Liver (tissue), 9 donors: ENCODE results near the gene ZNF652. TPM values are rescaled to one million over a fixed set of nuclear protein-coding genes. Genes with fewer than 3 reads are reported as not detected.

Source experiments
- DNase-seq: peaks from one replicate; pipeline ENCODE4 v3.0.0-alpha.2; 2017; ENCODE audit warnings: low spot score
- H3K27ac ChIP-seq, 2 donors: one replicate each; pipeline ENCODE4 v1.7.0; 2013; ENCODE audit warnings: inconsistent platforms in 2 of 2, low read length in 2 of 2, control low read depth in 1 of 2, low read depth in 1 of 2, mild to moderate bottlenecking in 1 of 2
- H3K27me3 ChIP-seq, 4 donors: one replicate each; pipeline versions ENCODE4 v1.6.1 to v1.7.0; 2013; ENCODE audit warnings: low read length in 3 of 4, inconsistent platforms in 1 of 4, mild to moderate bottlenecking in 1 of 4, moderate library complexity in 1 of 4; ENCODE audit not compliant: control insufficient read depth in 4 of 4, insufficient read depth in 4 of 4
- H3K36me3 ChIP-seq, 4 donors: one replicate each; pipeline versions ENCODE4 v1.6.1 to v1.7.0; 2013; ENCODE audit warnings: low read length in 3 of 4, mild to moderate bottlenecking in 3 of 4, low read depth in 1 of 4, moderate library complexity in 1 of 4; ENCODE audit not compliant: control insufficient read depth in 4 of 4, insufficient read depth in 3 of 4
- H3K4me1 ChIP-seq, 4 donors: one replicate each; pipeline versions ENCODE4 v1.6.1 to v1.7.0; 2013; ENCODE audit warnings: low read length in 3 of 4, mild to moderate bottlenecking in 3 of 4, moderate library complexity in 1 of 4; ENCODE audit not compliant: control insufficient read depth in 4 of 4, insufficient read depth in 4 of 4
- H3K4me3 ChIP-seq, 3 donors: one replicate each; pipeline versions ENCODE4 v1.6.1 to v1.7.0; 2013; ENCODE audit warnings: low read length in 3 of 3, control low read depth in 1 of 3, low read depth in 1 of 3, mild to moderate bottlenecking in 1 of 3
- H3K9ac ChIP-seq, 2 donors: one replicate each; pipeline ENCODE4 v1.7.0; 2013; ENCODE audit warnings: low read length in 2 of 2, mild to moderate bottlenecking in 2 of 2, moderate library complexity in 2 of 2, control low read depth in 1 of 2, low read depth in 1 of 2
- H3K9me3 ChIP-seq, 4 donors: one replicate each; pipeline versions ENCODE4 v1.6.1 to v1.7.0; 2013; ENCODE audit warnings: low read length in 3 of 4; ENCODE audit not compliant: control insufficient read depth in 4 of 4
- ATF3 ChIP-seq: IDR thresholded peaks from 2 replicates; pipeline ENCODE4 v1.6.1; 2016; ENCODE audit warnings: antibody characterized with exemption
- EGR1 ChIP-seq, 2 donors: IDR thresholded peaks; 2 replicates each; pipeline ENCODE4 v1.6.1; 2016 to 2018; ENCODE audit warnings: antibody characterized with exemption in 2 of 2, low read depth in 2 of 2
- FOXA1 ChIP-seq: IDR thresholded peaks from 2 replicates; pipeline ENCODE4 v1.6.1; 2016; ENCODE audit warnings: antibody characterized with exemption
- FOXA2 ChIP-seq: IDR thresholded peaks from 2 replicates; pipeline ENCODE4 v1.6.1; 2016; ENCODE audit warnings: antibody characterized with exemption
- GABPA ChIP-seq, 2 donors: IDR thresholded peaks in 1 of 2; conservative IDR thresholded peaks in 1 of 2; 2 replicates each; pipeline ENCODE4 v1.6.1; 2016; ENCODE audit warnings: antibody characterized with exemption in 2 of 2, mild to moderate bottlenecking in 1 of 2, moderate library complexity in 1 of 2
- HNF4A ChIP-seq, 2 donors: conservative IDR thresholded peaks; 2 replicates each; pipeline ENCODE4 v1.6.1; 2016; ENCODE audit warnings: antibody characterized with exemption in 2 of 2, mild to moderate bottlenecking in 2 of 2
- HNF4G ChIP-seq: IDR thresholded peaks from 2 replicates; pipeline ENCODE4 v1.6.1; 2016; ENCODE audit warnings: antibody characterized with exemption
- JUND ChIP-seq, 2 donors: IDR thresholded peaks; 2 replicates each; pipeline ENCODE4 v1.6.1; 2016; ENCODE audit warnings: antibody characterized with exemption in 2 of 2
- NR2F2 ChIP-seq: IDR thresholded peaks from 2 replicates; pipeline ENCODE4 v1.6.1; 2016; ENCODE audit warnings: antibody characterized with exemption
- RAD21 ChIP-seq, 2 donors: IDR thresholded peaks; 2 replicates each; pipeline ENCODE4 v1.6.1; 2016; ENCODE audit warnings: antibody characterized with exemption in 2 of 2, mild to moderate bottlenecking in 2 of 2
- REST ChIP-seq: IDR thresholded peaks from 2 replicates; pipeline ENCODE4 v1.6.1; 2016; ENCODE audit warnings: antibody characterized with exemption, mild to moderate bottlenecking
- RXRA ChIP-seq, 2 donors: IDR thresholded peaks; 2 replicates each; pipeline ENCODE4 v1.6.1; 2017 to 2018; ENCODE audit warnings: antibody characterized with exemption in 2 of 2, mild to moderate bottlenecking in 1 of 2
- SP1 ChIP-seq: IDR thresholded peaks from 2 replicates; pipeline ENCODE4 v1.6.1; 2018; ENCODE audit warnings: antibody characterized with exemption, mild to moderate bottlenecking
- TAF1 ChIP-seq: conservative IDR thresholded peaks from 2 replicates; pipeline ENCODE4 v1.6.1; 2016; ENCODE audit warnings: antibody characterized with exemption, mild to moderate bottlenecking
- YY1 ChIP-seq: IDR thresholded peaks from 2 replicates; pipeline ENCODE4 v1.6.1; 2016; ENCODE audit warnings: antibody characterized with exemption, mild to moderate bottlenecking
- WGBS: extraction: QIAGEN DNeasy Blood & Tissue Kit; methylation state at CpG from one replicate; pipeline ENCODE4 v1.1.7; 2013; 5-methylcytosine and 5-hydroxymethylcytosine counted together
- polyA plus RNA-seq, 2 donors: library from polyadenylated mRNA; stranded (reverse) in 1 of 2; unstranded in 1 of 2; fragments of 200-250 nt in 1 of 2; fragments of >200 nt in 1 of 2; fragmentation: Nextera tagmentation in 1 of 2; extraction: Ambion mirVana in 1 of 2; gene quantifications; one replicate each; pipeline versions ENCODE4 v1.2.1 to v1.2.3, GENCODE V29; 2013 to 2015
- total RNA-seq, 2 donors: library from RNA; depleted of rRNA; stranded (reverse); fragments of >200 nt; gene quantifications; one replicate each; pipeline ENCODE4 v1.2.3, GENCODE V29; 2014
- TF ChIP-seq, protein P1 (sequence below): IDR thresholded peaks from 2 replicates; pipeline ENCODE4 v1.6.1; 2016; ENCODE audit warnings: antibody characterized with exemption
- TF ChIP-seq, protein P2 (sequence below): fragments of 150-350 bp; IDR thresholded peaks from 2 replicates; pipeline ENCODE4 v1.5.1; 2017; ENCODE audit warnings: improper control_type of control experiment, low read depth, low read length; ENCODE audit not compliant: missing input control
- TF ChIP-seq, protein P3 (sequence below): IDR thresholded peaks from 2 replicates; pipeline ENCODE4 v1.6.1; 2016; ENCODE audit warnings: antibody characterized with exemption
- donor health status: healthy.
- donor health status: healthy.
- donor health status: healthy.
- donor health status: healthy.
- donor health status: healthy.

The ZNF652 gene
- total and polyA plus RNA-seq, 4 donors = 5.3 to 23.1 (median 17.5) TPM

GRCh38 chr17:49369760-49370159 is 7.7 kb upstream of the ZNF652 start:
- no peak for DNase-seq
- 40% methylated on average over 1 of the region's 1 CpG for WGBS
- Histone ChIP-seq H3K9me3 (no peaks in the 10 kb centered on the region), H3K9ac (no peak overlapping the region), H3K27me3 (no peaks in the 10 kb centered on the region), H3K4me3 (no peak overlapping the region), H3K36me3 (no peaks in the 10 kb centered on the region), H3K4me1 (peaks cover 0 to 1% (median 0%) of the 10 kb centered on the region in 4 donors), H3K27ac (no peak overlapping the region)
- TF ChIP-seq TAF1 (no peak), JUND (IDR thresholded peaks at IDR 0.05) (peak in 1 of 2 donors; percentile 54), REST (peak; percentile 66), EGR1 (IDR thresholded peaks at IDR 0.05; ENCODE audit: low read depth in 2 of 2) (peak in 1 of 2 donors; percentile 39), YY1 (peak; percentile 62), FOXA2 (peak; percentile 5), FOXA1 (no peak), RXRA (IDR thresholded peaks at IDR 0.05) (peak in 1 of 2 donors; percentile 71), ATF3 (no peak), GABPA (IDR thresholded peaks at IDR 0.05 in 1 of 2, conservative IDR thresholded peaks at IDR 0.05 in 1 of 2) (no peak), SP1 (peak; percentile 10), HNF4A (conservative IDR thresholded peaks at IDR 0.05) (peak; percentile 36 to 94), NR2F2 (no peak), RAD21 (IDR thresholded peaks at IDR 0.05) (peak in 1 of 2 donors; percentile 15), HNF4G (no peak)
- TF ChIP-seq, protein P1, sequence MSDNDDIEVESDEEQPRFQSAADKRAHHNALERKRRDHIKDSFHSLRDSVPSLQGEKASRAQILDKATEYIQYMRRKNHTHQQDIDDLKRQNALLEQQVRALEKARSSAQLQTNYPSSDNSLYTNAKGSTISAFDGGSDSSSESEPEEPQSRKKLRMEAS = no peak
- TF ChIP-seq, protein P2, sequence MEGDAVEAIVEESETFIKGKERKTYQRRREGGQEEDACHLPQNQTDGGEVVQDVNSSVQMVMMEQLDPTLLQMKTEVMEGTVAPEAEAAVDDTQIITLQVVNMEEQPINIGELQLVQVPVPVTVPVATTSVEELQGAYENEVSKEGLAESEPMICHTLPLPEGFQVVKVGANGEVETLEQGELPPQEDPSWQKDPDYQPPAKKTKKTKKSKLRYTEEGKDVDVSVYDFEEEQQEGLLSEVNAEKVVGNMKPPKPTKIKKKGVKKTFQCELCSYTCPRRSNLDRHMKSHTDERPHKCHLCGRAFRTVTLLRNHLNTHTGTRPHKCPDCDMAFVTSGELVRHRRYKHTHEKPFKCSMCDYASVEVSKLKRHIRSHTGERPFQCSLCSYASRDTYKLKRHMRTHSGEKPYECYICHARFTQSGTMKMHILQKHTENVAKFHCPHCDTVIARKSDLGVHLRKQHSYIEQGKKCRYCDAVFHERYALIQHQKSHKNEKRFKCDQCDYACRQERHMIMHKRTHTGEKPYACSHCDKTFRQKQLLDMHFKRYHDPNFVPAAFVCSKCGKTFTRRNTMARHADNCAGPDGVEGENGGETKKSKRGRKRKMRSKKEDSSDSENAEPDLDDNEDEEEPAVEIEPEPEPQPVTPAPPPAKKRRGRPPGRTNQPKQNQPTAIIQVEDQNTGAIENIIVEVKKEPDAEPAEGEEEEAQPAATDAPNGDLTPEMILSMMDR = no peak
- TF ChIP-seq, protein P3, sequence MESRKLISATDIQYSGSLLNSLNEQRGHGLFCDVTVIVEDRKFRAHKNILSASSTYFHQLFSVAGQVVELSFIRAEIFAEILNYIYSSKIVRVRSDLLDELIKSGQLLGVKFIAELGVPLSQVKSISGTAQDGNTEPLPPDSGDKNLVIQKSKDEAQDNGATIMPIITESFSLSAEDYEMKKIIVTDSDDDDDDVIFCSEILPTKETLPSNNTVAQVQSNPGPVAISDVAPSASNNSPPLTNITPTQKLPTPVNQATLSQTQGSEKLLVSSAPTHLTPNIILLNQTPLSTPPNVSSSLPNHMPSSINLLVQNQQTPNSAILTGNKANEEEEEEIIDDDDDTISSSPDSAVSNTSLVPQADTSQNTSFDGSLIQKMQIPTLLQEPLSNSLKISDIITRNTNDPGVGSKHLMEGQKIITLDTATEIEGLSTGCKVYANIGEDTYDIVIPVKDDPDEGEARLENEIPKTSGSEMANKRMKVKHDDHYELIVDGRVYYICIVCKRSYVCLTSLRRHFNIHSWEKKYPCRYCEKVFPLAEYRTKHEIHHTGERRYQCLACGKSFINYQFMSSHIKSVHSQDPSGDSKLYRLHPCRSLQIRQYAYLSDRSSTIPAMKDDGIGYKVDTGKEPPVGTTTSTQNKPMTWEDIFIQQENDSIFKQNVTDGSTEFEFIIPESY = peak; percentile 71
